ENCODE results near the gene TAOK2. TPM values are rescaled to one million over a fixed set of nuclear protein-coding genes. Genes with fewer than 3 reads are reported as not detected.

Gene TAOK2
- total RNA-seq, 1 experiment from 2014 or later: 76.2 TPM

DNA sequence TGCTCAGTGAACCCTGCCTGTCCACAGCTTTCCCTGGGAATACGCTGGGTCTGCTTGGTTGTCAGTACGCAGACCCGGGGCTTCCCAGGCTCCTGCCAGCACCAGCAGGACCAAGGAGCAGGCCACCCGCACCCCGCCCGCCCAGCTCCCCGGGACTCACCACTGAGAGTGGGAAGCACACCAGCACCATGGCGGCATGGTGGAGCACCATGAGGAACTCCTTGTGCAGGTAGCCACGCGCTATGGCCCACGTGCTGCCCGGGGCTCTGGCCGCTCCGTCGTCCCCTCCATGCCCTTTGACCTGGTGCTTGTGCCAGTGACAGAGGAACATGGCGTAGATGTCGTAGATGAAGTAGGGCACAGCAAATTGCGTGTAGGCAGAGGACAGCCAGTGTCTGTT is 52.8 kb downstream of the TAOK2 start:
- Mint-ChIP-seq H3K9me3 (ENCODE audit: low read depth, unreplicated experiment) (no peaks in the 10 kb centered on the region), H3K27me3 (ENCODE audit: unreplicated experiment) (peaks cover 81% of the 10 kb centered on the region), H3K36me3 (ENCODE audit: insufficient read depth, unreplicated experiment) (peaks cover 9% of the 10 kb centered on the region), H3K27ac (ENCODE audit: unreplicated experiment) (no peak overlapping the region), H3K4me3 (ENCODE audit: low read depth, unreplicated experiment) (no peak overlapping the region), H3K4me1 (ENCODE audit: low read depth, unreplicated experiment) (peaks cover 11% of the 10 kb centered on the region)
- intact Hi-C loops (cut with micrococcal nuclease; ENCODE audit: unreplicated experiment): no loop called here
- DNase-seq: no peak
- CTCF ChIA-PET: interaction anchor here (0.9 kb wide), 1 partner anchor 53 kb away, joined by 3 read pairs; the partner anchor contains the start of gene TAOK2
- no TSS peak for BruUV-seq (replicated peaks)
- TF ChIP-seq, protein P1, sequence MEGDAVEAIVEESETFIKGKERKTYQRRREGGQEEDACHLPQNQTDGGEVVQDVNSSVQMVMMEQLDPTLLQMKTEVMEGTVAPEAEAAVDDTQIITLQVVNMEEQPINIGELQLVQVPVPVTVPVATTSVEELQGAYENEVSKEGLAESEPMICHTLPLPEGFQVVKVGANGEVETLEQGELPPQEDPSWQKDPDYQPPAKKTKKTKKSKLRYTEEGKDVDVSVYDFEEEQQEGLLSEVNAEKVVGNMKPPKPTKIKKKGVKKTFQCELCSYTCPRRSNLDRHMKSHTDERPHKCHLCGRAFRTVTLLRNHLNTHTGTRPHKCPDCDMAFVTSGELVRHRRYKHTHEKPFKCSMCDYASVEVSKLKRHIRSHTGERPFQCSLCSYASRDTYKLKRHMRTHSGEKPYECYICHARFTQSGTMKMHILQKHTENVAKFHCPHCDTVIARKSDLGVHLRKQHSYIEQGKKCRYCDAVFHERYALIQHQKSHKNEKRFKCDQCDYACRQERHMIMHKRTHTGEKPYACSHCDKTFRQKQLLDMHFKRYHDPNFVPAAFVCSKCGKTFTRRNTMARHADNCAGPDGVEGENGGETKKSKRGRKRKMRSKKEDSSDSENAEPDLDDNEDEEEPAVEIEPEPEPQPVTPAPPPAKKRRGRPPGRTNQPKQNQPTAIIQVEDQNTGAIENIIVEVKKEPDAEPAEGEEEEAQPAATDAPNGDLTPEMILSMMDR (IDR thresholded peaks at IDR 0.05; ENCODE audit: unreplicated experiment): no peak

DNA sequence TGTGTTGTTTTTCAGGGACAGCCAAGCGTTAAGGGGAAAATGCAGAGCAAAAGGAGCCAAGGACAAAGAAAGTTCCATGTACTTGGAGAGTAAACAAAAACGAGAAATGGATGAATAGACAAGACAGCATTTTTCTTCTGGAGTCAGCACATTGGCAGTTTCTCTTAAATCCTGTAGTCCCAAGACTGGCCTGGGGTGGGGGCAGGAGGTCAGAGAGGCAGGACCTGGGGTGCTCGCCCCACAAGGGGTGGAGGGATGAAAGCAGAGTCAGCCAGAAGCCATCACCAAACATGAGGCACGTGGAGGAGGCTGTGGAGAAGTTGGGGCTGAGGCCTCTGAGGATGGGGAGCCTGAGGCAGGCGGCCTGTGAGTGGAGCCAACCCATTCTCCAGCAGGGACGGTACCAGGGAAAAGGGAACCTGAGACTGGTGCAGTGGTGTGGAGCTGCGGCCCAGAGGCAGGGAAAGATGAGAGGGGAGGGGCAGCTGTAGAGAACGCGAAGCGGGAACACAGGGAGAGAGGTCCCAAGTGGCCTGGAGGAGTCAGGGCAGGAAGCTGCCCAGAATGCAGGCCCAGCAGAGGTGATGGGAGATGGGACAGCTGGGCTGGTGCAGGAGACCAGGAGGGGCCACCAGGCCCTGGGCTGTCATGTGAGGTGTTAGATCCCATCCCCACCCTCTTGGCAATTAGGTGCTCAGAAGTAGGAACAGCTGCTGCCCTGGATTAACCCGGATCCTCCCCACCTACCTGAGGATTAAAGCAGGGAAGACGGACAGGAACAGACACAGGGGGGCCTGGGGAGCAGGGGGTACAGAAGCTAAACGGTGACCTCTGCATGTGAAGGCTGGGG is 54.1 kb downstream of the TAOK2 start:
- Mint-ChIP-seq H3K9me3 (ENCODE audit: low read depth, unreplicated experiment) (no peaks in the 10 kb centered on the region), H3K27me3 (ENCODE audit: unreplicated experiment) (peaks cover 94% of the 10 kb centered on the region), H3K4me1 (ENCODE audit: low read depth, unreplicated experiment) (peaks cover 9% of the 10 kb centered on the region), H3K4me3 (ENCODE audit: low read depth, unreplicated experiment) (no peak overlapping the region), H3K36me3 (ENCODE audit: insufficient read depth, unreplicated experiment) (peaks cover 6% of the 10 kb centered on the region), H3K27ac (ENCODE audit: unreplicated experiment) (no peak overlapping the region)
- intact Hi-C loops (cut with micrococcal nuclease; ENCODE audit: unreplicated experiment): no loop called here
- no TSS peak for BruUV-seq (replicated peaks)
- TF ChIP-seq, protein P1 (IDR thresholded peaks at IDR 0.05; ENCODE audit: unreplicated experiment): no peak
- DNase-seq: no peak
- CTCF ChIA-PET: no interaction called here

DNA sequence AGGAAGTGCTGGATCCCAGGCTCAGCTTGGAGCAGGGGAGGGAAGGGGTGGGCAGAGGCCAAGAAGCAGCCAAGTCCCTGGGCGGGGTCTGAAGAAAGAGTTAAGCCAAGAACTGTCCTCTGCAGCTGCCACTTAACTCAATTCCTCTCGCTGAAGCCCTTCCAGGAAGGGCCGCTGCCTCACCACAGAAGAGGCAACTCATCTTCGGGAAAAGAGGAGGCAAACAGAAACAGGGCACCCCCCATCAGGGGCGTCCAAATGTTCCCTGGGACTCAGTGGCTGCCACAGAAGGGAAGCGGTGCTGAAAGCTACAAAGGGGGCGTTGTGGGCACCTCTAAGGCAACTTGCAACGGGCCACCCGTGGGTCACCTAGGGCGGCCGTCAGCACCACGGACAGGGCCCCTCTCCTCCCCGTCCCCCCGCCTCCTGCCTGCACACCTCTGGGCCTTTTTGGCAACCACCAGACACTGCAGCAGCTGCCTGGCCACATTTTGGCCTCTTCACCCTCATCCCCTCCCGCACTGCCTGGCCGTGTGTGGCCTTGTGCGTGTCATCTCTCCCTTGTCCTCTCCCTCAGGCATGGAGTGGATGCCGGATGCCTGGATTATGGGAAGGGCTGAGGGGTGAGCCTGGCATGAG is 54.9 kb downstream of the TAOK2 start:
- BruUV-seq (replicated peaks): no TSS peak
- CTCF ChIA-PET: no interaction called here
- TF ChIP-seq, protein P1 (IDR thresholded peaks at IDR 0.05; ENCODE audit: unreplicated experiment): no peak
- DNase-seq: peak; percentile 51
- Mint-ChIP-seq H3K27ac (ENCODE audit: unreplicated experiment) (no peak overlapping the region), H3K4me3 (ENCODE audit: low read depth, unreplicated experiment) (no peak overlapping the region), H3K9me3 (ENCODE audit: low read depth, unreplicated experiment) (no peaks in the 10 kb centered on the region), H3K36me3 (ENCODE audit: insufficient read depth, unreplicated experiment) (peaks cover 6% of the 10 kb centered on the region), H3K27me3 (ENCODE audit: unreplicated experiment) (peaks cover 92% of the 10 kb centered on the region), H3K4me1 (ENCODE audit: low read depth, unreplicated experiment) (peaks cover 9% of the 10 kb centered on the region)
- intact Hi-C loops (cut with micrococcal nuclease; ENCODE audit: unreplicated experiment): no loop called here

DNA sequence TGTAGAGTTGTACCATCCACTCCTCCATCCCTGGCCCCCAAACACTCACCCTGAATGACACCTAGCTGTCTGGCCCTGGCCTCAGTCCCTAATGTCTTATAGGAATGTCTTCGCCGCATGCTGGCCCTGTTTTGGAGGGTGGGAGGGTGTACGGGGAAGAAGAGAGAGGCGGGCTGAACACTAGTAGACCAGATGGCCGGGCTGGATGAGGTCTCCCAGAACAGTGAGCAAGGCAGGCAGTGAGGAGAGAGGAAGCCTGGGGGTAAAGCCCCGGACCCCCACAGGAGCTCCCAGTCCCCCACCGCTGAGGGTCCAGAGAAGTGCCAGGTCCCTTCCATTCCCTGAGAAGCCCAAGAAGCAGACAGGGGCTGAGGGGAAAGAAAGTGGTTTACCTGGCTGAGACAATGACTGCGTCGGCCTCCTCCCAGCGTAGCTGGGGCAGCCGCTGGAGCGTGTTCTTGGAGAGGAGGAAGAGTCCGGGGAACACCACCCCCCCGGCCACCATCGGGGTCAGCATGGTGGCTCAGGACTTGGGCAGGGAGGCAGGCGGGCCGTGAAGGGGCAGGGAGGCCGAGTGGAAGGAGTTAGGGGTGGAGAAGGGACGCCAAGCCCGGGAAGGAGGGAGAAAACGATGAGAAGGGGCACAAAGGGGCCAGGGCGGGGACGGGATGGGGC is 56.5 kb downstream of the TAOK2 start:
- Mint-ChIP-seq H3K27me3 (ENCODE audit: unreplicated experiment) (peaks cover 89% of the 10 kb centered on the region), H3K4me1 (ENCODE audit: low read depth, unreplicated experiment) (peaks cover 9% of the 10 kb centered on the region), H3K4me3 (ENCODE audit: low read depth, unreplicated experiment) (peak overlapping the region; percentile 46), H3K27ac (ENCODE audit: unreplicated experiment) (no peak overlapping the region), H3K9me3 (ENCODE audit: low read depth, unreplicated experiment) (no peaks in the 10 kb centered on the region), H3K36me3 (ENCODE audit: insufficient read depth, unreplicated experiment) (peaks cover 6% of the 10 kb centered on the region)
- no TSS peak for BruUV-seq (replicated peaks)
- TF ChIP-seq, protein P1 (IDR thresholded peaks at IDR 0.05; ENCODE audit: unreplicated experiment): no peak
- no peak for DNase-seq
- CTCF ChIA-PET: no interaction called here
- intact Hi-C loops (cut with micrococcal nuclease; ENCODE audit: unreplicated experiment): no loop called here
